ENCODE data around the gene STX18. TPM values are rescaled to one million over a fixed set of nuclear protein-coding genes. Genes with fewer than 3 reads are reported as not detected.

The STX18 gene
- total RNA-seq, 1 experiment from 2014 or later: 36.5 TPM

GRCh38 chr4:4376074-4376473, 165.8 kb downstream of the STX18 start:
- Mint-ChIP-seq H3K27me3 (ENCODE audit: insufficient read depth, unreplicated experiment) (peaks cover 18% of the 10 kb centered on the region), H3K9me3 (ENCODE audit: unreplicated experiment) (peaks cover 10% of the 10 kb centered on the region), H3K4me1 (ENCODE audit: low read depth, unreplicated experiment) (no peaks in the 10 kb centered on the region), H3K36me3 (ENCODE audit: insufficient read depth, unreplicated experiment) (no peaks in the 10 kb centered on the region), H3K4me3 (ENCODE audit: unreplicated experiment) (no peak overlapping the region), H3K27ac (ENCODE audit: unreplicated experiment) (no peak overlapping the region)
- no TSS peak for BruUV-seq (replicated peaks)
- ChIA-PET POLR2A (interaction anchor here (0.6 kb wide), 1 partner anchor 664 kb away, joined by 3 read pairs; no protein-coding TSS in a partner anchor), CTCF (interaction anchor here (1.0 kb wide), 1 partner anchor 69 kb away, joined by 4 read pairs; no protein-coding TSS in a partner anchor)
- no peak for TF ChIP-seq CTCF (IDR thresholded peaks at IDR 0.05; ENCODE audit: insufficient read depth in 1 of 2, low read depth in 1 of 2, low read length in 1 of 2, severe bottlenecking in 1 of 2, unreplicated experiment in 1 of 2)
- Histone ChIP-seq H3K4me1 (no peaks in the 10 kb centered on the region), H3K27me3 (replicated peaks; ENCODE audit: control insufficient read depth, insufficient read depth, low read length) (no peaks in the 10 kb centered on the region; the same call in none of the 2 replicates), H3K4me3 (ENCODE audit: low read depth, low read length) (no peak overlapping the region), H3K9me3 (no peaks in the 10 kb centered on the region), H3K36me3 (ENCODE audit: control insufficient read depth, insufficient read depth, low read length) (no peaks in the 10 kb centered on the region)
- intact Hi-C loops (cut with micrococcal nuclease; ENCODE audit: unreplicated experiment): no loop called here
- DNase-seq: no peak

DNA sequence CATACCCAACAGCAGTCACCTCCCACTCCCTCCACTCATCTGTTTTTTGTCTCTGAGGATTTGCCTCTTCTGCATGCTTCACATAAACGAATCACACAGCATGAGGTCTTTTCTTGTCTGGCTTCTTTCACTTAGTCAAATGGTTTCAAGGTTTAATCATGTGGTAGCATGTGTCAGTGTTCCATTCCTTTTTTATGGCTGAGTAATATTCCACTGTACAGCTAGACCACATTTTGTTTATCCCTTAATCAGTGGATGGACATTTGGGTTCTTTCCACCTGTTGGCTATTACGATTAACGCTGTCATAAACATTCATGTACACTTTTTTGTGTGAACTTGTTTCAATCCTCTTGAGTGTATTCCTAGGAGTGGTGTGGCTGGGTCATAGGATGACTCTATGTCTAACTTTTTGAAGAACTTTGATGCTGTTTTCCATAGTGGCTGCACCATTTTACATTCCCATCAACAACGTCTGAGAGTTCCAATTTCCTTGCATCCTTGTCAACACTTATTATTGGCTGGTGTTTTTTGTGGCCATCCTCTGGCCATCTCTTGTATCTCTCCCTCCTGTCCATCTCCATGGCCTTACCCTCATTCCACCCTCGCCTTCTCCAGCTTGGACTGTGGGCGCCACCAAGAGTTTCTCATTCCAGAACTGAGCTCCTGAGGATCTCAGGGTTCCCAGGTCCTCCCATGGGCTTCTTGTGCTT, 167.3 kb downstream of the STX18 start:
- no peaks in the 10 kb centered on the region; the same call in 1 of the 2 replicates for H3K27me3 ChIP-seq (replicated peaks; ENCODE audit: control insufficient read depth, insufficient read depth, low read length)
- Mint-ChIP-seq H3K27me3 (ENCODE audit: insufficient read depth, unreplicated experiment) (peaks cover 18% of the 10 kb centered on the region), H3K9me3 (ENCODE audit: unreplicated experiment) (peaks cover 10% of the 10 kb centered on the region), H3K4me1 (ENCODE audit: low read depth, unreplicated experiment) (no peaks in the 10 kb centered on the region), H3K36me3 (ENCODE audit: insufficient read depth, unreplicated experiment) (no peaks in the 10 kb centered on the region), H3K27ac (ENCODE audit: unreplicated experiment) (no peak overlapping the region), H3K4me3 (ENCODE audit: unreplicated experiment) (no peak overlapping the region)
- intact Hi-C loops (cut with micrococcal nuclease; ENCODE audit: unreplicated experiment): no loop called here
- BruUV-seq (replicated peaks): no TSS peak
- CTCF ChIA-PET: no interaction called here
- H3K36me3 ChIP-seq (ENCODE audit: control insufficient read depth, insufficient read depth, low read length): no peaks in the 10 kb centered on the region
- no peak for DNase-seq
- H3K9me3 ChIP-seq: no peaks in the 10 kb centered on the region
- POLR2A ChIA-PET: no interaction called here
- no peak overlapping the region for H3K4me3 ChIP-seq (ENCODE audit: low read depth, low read length)
- no peaks in the 10 kb centered on the region for H3K4me1 ChIP-seq
- TF ChIP-seq CTCF (IDR thresholded peaks at IDR 0.05; ENCODE audit: insufficient read depth in 1 of 2, low read depth in 1 of 2, low read length in 1 of 2, severe bottlenecking in 1 of 2, unreplicated experiment in 1 of 2): no peak

Other genes with a start within 250 kb of the STX18 start
- gene NSG1, start 154.9 kb downstream of the STX18 start, total RNA-seq (2022): 5.5 and 7.2 TPM in 2 replicates